Spleen (tissue), 11 donors: ENCODE data around the gene MAP3K8. TPM values are rescaled to one million over a fixed set of nuclear protein-coding genes. Genes with fewer than 3 reads are reported as not detected.

Experiments used
- DNase-seq: peaks from one replicate; pipeline ENCODE4 v3.0.0-alpha.2; 2020
- H3K27ac ChIP-seq, 8 donors: fragments of 200-600 bp; sonication (generic) in 7 of 8; 1 replicate in 4 of 8; 2 replicates in 4 of 8; pipeline versions ENCODE4 v1.5.0 to v1.8.0; 2016 to 2021; ENCODE audit warnings: inconsistent platforms in 4 of 8, mild to moderate bottlenecking in 4 of 8, moderate library complexity in 1 of 8
- H3K27me3 ChIP-seq, 7 donors: fragments of 200-600 bp; sonication (generic) in 6 of 7; replicated peaks in 1 of 7; 1 replicate in 4 of 7; 2 replicates in 3 of 7; pipeline versions ENCODE4 v1.5.0 to v1.8.0; 2016 to 2021; ENCODE audit warnings: inconsistent platforms in 3 of 7, mild to moderate bottlenecking in 1 of 7
- H3K36me3 ChIP-seq, 6 donors: fragments of 200-600 bp; sonication (generic) in 5 of 6; 1 replicate in 4 of 6; 2 replicates in 2 of 6; pipeline versions ENCODE4 v1.5.0 to v1.8.0; 2016 to 2021; ENCODE audit warnings: inconsistent platforms in 2 of 6
- H3K4me1 ChIP-seq, 6 donors: fragments of 200-600 bp; sonication (generic) in 5 of 6; 1 replicate in 3 of 6; 2 replicates in 3 of 6; pipeline versions ENCODE4 v1.5.0 to v1.8.0; 2016 to 2021; ENCODE audit warnings: inconsistent platforms in 3 of 6
- H3K4me3 ChIP-seq, 8 donors: fragments of 200-600 bp; sonication (generic) in 7 of 8; 1 replicate in 4 of 8; 2 replicates in 4 of 8; pipeline versions ENCODE4 v1.5.0 to v1.8.0; 2016 to 2021; ENCODE audit warnings: inconsistent platforms in 4 of 8, mild to moderate bottlenecking in 4 of 8, moderate library complexity in 2 of 8
- H3K9me3 ChIP-seq, 8 donors: fragments of 200-600 bp; sonication (generic) in 7 of 8; 1 replicate in 4 of 8; 2 replicates in 4 of 8; pipeline versions ENCODE4 v1.5.0 to v1.8.0; 2016 to 2021; ENCODE audit warnings: inconsistent platforms in 4 of 8
- CTCF ChIP-seq, 11 experiments: fragments of 200-600 bp in 7 of 11; fragments of 450-650 bp in 4 of 11; sonication (generic) in 4 of 11; IDR thresholded peaks in 8 of 11; conservative IDR thresholded peaks in 3 of 11; 1 replicate in 7 of 11; 2 replicates in 4 of 11; pipeline versions ENCODE4 v1.4.0 to v1.8.0; 2016 to 2021; ENCODE audit warnings: antibody characterized with exemption in 11 of 11, inconsistent platforms in 4 of 11, mild to moderate bottlenecking in 1 of 11
- POLR2A ChIP-seq, 3 donors: fragments of 450-650 bp; IDR thresholded peaks; one replicate each; pipeline ENCODE4 v1.5.1; 2017; ENCODE audit warnings: antibody characterized with exemption in 3 of 3, mild to moderate bottlenecking in 1 of 3
- POLR2AphosphoS5 ChIP-seq, 3 donors: sonication (generic); formaldehyde crosslinking; IDR thresholded peaks; one replicate each; pipeline ENCODE4 v1.5.1; 2017; ENCODE audit warnings: antibody characterized with exemption in 3 of 3
- WGBS, 5 donors: extraction: QIAGEN DNeasy Blood & Tissue Kit in 3 of 5; methylation state at CpG; one replicate each; pipeline versions ENCODE4 v1.1.5 to v1.1.7; 2013 to 2018; 5-methylcytosine and 5-hydroxymethylcytosine counted together
- intact Hi-C: fragments of 100-400 bp; cut with DNase I; formaldehyde crosslinking; loops from one replicate; pipeline ENCODE4 v1.15.0; 2023; ENCODE audit warnings: low total_unique reads
- polyA plus RNA-seq, 3 donors: library from polyadenylated mRNA; stranded (reverse); fragments of 200-250 nt; gene quantifications; one replicate each; pipeline ENCODE4 v1.2.1, GENCODE V29; 2013
- total RNA-seq, 7 donors: library from RNA; depleted of rRNA in 3 of 7; stranded (reverse); fragments of >200 nt in 3 of 7; fragmentation: NEBNext Ultra II Directional in 4 of 7; extraction: Animal tissue kit (Norgen Biotek cat#: 25700) in 4 of 7; gene quantifications; one replicate each; pipeline versions ENCODE4 v1.1.0 to v1.2.1, GENCODE V29; 2016 to 2021
- donor health status: healthy with polysubstance abuse.
- donor health status: DM: no; HTN: no; CAD: no; lungs with moderate emphysema.
- donor health status: DM: no; HTN: no; CAD: no.
- donor health status: Bipolar disorder and iron deficiency.
- donor health status: healthy.
- donor health status: DM: no; HTN: no; CAD: no.
- donor health status: DM: yes; HTN: yes; CAD: no.

MAP3K8 gene
- total and polyA plus RNA-seq, 10 donors: 24.8 to 84.3 (median 60.2) TPM

GRCh38 chr10:30510932-30511700, 77.1 kb downstream of the MAP3K8 start:
- Histone ChIP-seq H3K27me3 (no peaks in the 10 kb centered on the region), H3K4me3 (no peak overlapping the region), H3K9me3 (no peaks in the 10 kb centered on the region), H3K4me1 (peaks cover 6 to 33% (median 20%) of the 10 kb centered on the region in 6 donors), H3K27ac (peak overlapping the region in 2 of 8 donors; percentile 22 to 26), H3K36me3 (no peaks in the 10 kb centered on the region)
- no peak for TF ChIP-seq POLR2A (IDR thresholded peaks at IDR 0.05)
- TF ChIP-seq POLR2AphosphoS5 (IDR thresholded peaks at IDR 0.05): no peak
- no peak for TF ChIP-seq CTCF (IDR thresholded peaks at IDR 0.05 in 8 of 11, conservative IDR thresholded peaks at IDR 0.05 in 3 of 11)
- WGBS, 5 donors: 63 to 84% (median 71%) methylated on average over 4 of the region's 4 CpGs
- intact Hi-C loops: no loop called here
- no peak for DNase-seq

Other genes starting within 250 kb of the MAP3K8 start
- 10 to 100 TPM; 10.0 to 28.3 (median 22.3) TPM for gene MTPAP, start 84.9 kb upstream of the MAP3K8 start, total RNA-seq
- gene MTPAP, start 84.9 kb upstream of the MAP3K8 start, polyA plus RNA-seq: 10 to 100 TPM in 1 of 3 donors, 1 to 10 TPM in 2; 6.9 to 10.8 (median 6.9) TPM
- not detected for gene LYZL2, start 195.6 kb downstream of the MAP3K8 start, total RNA-seq
- not detected for gene LYZL2, start 195.6 kb downstream of the MAP3K8 start, polyA plus RNA-seq